Measurements from ENCODE around the gene RFT1.

GRCh38 chr3:53158765-53159155 lies 28.5 kb upstream of the RFT1 start:
- TF ChIP-seq CTCF (IDR thresholded peaks at IDR 0.05), result no peak
- TF ChIP-seq POLR2A (IDR thresholded peaks at IDR 0.05), result no peak

Measured in esophagus squamous epithelium (tissue), 4 donors.